Effector CD8-positive, alpha-beta T cell (primary cell): ENCODE data around the gene TAS2R50.

Source experiments
- DNase-seq: peaks from one replicate; lab custom pipeline; 2025; lab: John Stamatoyannopoulos, UW

The TAS2R50 gene

GRCh38 chr12:10952645-10953044 is 34.1 kb downstream of the TAS2R50 start:
- DNase-seq: no peak

GRCh38 chr12:10943167-10943566 is 43.5 kb downstream of the TAS2R50 start:
- no peak for DNase-seq

- DNase-seq: no peak
Measured at GRCh38 chr12:10941916-10942607, 44.6 kb downstream of the TAS2R50 start.

- no peak for DNase-seq
Measured at GRCh38 chr12:10941369-10941768, 45.3 kb downstream of the TAS2R50 start.

- no peak for DNase-seq
Measured at GRCh38 chr12:10940389-10940788, 46.3 kb downstream of the TAS2R50 start.

- no peak for DNase-seq
Measured at GRCh38 chr12:10939163-10939562, 47.5 kb downstream of the TAS2R50 start, which contains the start of gene TAS2R14. TSS of gene TAS2R14 (minus strand) at chr12:10939263. CDS start at chr12:10939207, 56 bp downstream.

- no peak for DNase-seq
Measured at GRCh38 chr12:10936506-10936905, 50.2 kb downstream of the TAS2R50 start.
